Activated T-cell treated with anti-CD3 and anti-CD28 coated beads for 24 hours (primary cell): ENCODE data around the gene EIF3B.
"Not testable (repeated sequence)": the region's sequence is repeated elsewhere in the genome, so short reads cannot be mapped to it uniquely, and the experiment has no call there.

Experiments used
- DNase-seq: peaks from one replicate; pipeline ENCODE4 v3.0.0-alpha.2; 2020; ENCODE audit warnings: low read depth

EIF3B gene

DNA sequence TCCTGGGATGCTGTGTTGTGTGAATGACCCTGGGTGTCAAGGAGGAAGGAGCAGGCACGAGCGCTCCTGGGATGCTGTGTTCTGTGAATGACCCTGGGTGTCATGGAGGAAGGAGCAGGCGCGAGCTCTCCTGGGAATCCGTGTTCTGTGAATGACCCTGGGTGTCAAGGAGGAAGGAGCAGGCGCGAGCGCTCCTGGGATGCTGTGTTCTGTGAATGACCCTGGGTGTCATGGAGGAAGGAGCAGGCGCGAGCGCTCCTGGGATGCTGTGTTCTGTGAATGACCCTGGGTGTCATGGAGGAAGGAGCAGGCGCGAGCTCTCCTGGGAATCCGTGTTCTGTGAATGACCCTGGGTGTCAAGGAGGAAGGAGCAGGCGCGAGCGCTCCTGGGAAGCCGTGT lies 22.9 kb downstream of the EIF3B start:
- not testable (repeated sequence) for DNase-seq

GRCh38 chr7:2378125-2378524 lies 23.5 kb downstream of the EIF3B start:
- DNase-seq: not testable (repeated sequence)

- no peak for DNase-seq
Measured at GRCh38 chr7:2379161-2379560, 24.5 kb downstream of the EIF3B start.

GRCh38 chr7:2379821-2380450 lies 25.3 kb downstream of the EIF3B start:
- no peak for DNase-seq

GRCh38 chr7:2380461-2380860 lies 25.8 kb downstream of the EIF3B start:
- DNase-seq: no peak

- no peak for DNase-seq
Measured at GRCh38 chr7:2381227-2381626, 26.6 kb downstream of the EIF3B start.

DNA sequence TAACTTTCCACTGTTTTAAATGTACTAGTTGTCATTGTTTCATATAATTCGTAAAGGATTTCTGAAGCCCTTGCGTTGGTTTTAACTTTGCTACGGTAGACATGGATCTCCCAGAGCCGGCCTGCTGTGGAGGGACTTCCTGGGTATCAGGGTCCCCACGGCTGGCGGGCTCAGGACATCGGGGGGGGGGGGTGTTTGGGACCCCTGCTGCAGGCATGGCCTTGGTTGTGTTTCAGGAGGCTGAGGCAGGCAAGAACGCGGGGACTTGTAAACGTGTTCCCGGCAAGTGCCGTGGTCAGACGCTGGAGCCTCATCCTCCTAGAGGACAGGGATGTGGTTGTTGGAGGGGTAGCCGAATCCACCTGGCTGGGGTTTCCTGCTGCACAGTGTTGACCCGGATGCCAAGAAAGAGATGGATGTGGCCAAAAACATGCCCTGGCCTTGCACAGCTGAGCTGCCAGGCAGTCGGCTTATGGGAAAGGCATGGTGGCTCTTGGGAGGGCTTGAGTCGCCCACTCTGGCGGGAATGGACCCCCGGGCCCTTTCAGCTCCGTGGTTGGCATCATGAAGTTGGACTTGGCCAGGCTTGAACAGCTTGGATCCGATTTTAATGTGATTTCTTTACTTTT lies 27.4 kb downstream of the EIF3B start:
- no peak for DNase-seq

- DNase-seq: no peak
Measured at GRCh38 chr7:2383543-2384274, 29.1 kb downstream of the EIF3B start.

GRCh38 chr7:2384354-2385243 lies 30.0 kb downstream of the EIF3B start:
- DNase-seq: no peak

DNA sequence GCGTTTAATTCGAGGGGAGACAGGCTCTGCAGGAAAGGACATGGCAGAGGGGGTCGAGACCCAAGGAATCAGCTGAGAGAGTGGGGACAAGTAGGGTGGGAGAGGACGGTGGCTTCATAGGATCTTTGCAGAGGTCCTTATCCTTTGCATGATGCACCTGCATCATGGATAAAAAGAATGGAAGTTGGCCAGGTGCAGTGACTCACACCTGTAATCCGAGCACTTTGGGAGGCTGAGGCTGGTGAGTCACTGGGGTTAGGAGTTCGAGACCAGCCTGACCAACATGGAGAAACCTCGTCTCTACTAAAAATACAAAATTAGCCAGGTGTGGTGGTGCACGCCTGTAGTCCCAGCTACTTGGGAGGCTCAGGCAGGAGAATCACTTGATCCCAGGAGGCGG lies 31.5 kb downstream of the EIF3B start:
- not testable (repeated sequence) for DNase-seq

DNA sequence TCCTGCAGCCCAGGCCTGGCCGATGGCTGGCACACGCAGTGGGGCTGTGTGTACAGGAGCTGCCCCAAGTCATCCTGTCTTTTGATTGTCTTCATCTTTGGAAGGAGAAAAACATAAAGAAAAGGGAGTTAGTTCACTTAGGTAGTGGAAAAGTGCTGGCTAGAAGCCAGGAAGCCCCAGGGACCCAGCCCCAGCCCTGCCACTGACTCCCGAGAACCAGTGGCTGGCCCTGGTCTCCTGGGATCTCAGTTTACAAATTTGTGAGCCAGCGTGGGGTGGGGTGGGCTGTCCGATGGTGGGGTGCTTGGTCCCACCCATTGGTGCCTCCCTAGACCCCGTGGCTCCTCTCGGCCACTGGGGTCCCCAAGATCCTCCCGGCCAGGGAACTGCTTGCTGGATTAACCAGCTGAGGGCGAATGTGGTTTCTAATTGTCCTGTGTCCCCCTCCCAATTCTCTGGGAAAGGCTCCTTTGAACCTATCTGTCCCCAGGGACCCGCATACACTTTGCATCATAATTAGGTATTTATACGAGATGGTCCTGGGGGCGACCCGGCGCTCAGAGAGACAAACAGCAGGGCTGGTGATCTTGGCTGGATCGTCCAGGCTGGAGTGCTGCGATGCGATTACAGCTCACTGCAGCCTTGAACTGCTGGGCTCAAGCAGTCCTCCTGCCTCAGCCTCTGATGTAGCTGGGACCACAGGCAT lies 32.5 kb downstream of the EIF3B start:
- no peak for DNase-seq

GRCh38 chr7:2387897-2388636 lies 33.4 kb downstream of the EIF3B start:
- DNase-seq: no peak

DNA sequence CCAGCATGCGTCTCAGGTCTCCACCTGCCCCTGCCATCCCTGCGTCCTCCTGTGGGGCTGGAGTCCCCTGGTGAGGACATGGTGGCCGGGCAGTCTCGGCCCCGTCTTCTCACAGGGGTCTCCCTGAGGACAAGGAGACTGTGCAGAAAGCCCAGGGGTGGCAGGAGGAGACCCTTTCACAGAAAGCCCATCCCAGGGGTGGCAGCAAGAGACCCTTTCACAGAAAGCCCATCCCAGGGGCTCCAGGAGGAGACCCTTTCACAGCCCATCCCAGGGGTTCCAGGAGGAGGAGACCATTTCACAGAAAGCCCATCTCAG lies 34.0 kb downstream of the EIF3B start:
- no peak for DNase-seq

- DNase-seq: not testable (repeated sequence)
Measured at GRCh38 chr7:2390020-2390816, 35.6 kb downstream of the EIF3B start.

GRCh38 chr7:2393706-2394105 lies 39.1 kb downstream of the EIF3B start:
- no peak for DNase-seq

- DNase-seq: no peak
Measured at GRCh38 chr7:2394566-2395082, 40.0 kb downstream of the EIF3B start.

- no peak for DNase-seq
Measured at GRCh38 chr7:2398506-2398905, 43.9 kb downstream of the EIF3B start.

DNA sequence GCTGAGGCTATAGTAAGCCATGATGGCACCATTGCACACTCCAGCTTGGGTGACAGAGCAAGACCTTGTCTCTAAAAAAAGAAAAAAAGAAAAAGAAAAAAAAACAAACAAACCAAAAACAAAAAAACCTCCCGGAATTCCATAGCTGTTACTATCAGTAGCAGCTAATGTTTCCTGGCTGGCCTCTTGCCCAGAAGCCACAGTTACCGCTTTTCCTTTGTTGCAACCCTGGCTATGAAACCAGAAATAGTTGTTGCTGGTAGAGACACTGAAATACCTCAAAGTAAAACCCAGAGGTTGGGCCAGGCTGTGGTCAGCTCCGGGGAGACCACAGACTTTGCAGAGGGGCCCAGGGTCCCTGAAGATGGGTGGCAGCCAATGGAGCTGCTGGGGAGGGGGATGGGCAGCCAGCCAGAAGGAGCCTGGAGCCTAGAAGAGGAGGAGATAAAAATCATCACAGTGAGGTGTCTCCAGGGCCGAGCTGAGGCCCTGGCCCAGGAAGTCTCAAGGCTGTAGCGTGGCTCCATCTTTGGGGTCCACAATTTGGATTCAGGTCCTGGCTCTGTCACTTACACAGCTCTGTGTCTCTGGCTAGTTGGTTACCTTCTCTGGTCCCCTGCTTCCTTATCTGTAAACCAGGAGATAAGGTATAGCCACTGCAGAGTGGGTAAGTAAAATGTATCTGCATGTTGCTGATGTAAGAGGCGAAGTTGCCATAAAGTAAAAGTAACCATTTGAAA lies 45.4 kb downstream of the EIF3B start:
- no peak for DNase-seq

- no peak for DNase-seq
Measured at GRCh38 chr7:2402687-2403013, 48.0 kb downstream of the EIF3B start.
